Measurements from ENCODE around the gene LARP4B. TPM values are rescaled to one million over a fixed set of nuclear protein-coding genes. Genes with fewer than 3 reads are reported as not detected.

The LARP4B gene
- polyA plus RNA-seq, 1 of the 3 experiments (the other 2 are of a cell fraction) = 23.3 TPM

- TF ChIP-seq USF2 (IDR thresholded peaks at IDR 0.05; ENCODE audit: borderline replicate concordance, low read depth, low read length) = no peak
Observed at GRCh38 chr10:773562-774161, 157.8 kb downstream of the LARP4B start (continued).

GRCh38 chr10:772227-772637 is 159.3 kb downstream of the LARP4B start:
- Histone ChIP-seq H3K9me2 (no peaks in the 10 kb centered on the region), H2AFZ (ENCODE audit: low read depth) (no peak overlapping the region), H3K4me2 (no peak overlapping the region), H3K27ac (ENCODE audit: low read depth in 2 of 2, low read length in 1 of 2) (no peak overlapping the region), H3K4me3 (ENCODE audit: low read depth in 2 of 2, low read length in 1 of 2) (no peak overlapping the region), H3K4me1 (ENCODE audit: control insufficient read depth in 1 of 2, insufficient read depth in 2 of 2, low read depth in 1 of 2, low read length in 1 of 2) (peaks cover 4 to 5% of the 10 kb centered on the region in 2 experiments; a peak in 2 of 4 replicates), H3K9ac (no peak overlapping the region), H3F3A (replicated peaks; ENCODE audit: insufficient read depth) (no peaks in the 10 kb centered on the region), H3K27me3 (ENCODE audit: insufficient read depth) (no peaks in the 10 kb centered on the region), H3K79me2 (ENCODE audit: insufficient read depth) (no peaks in the 10 kb centered on the region), H3K9me3 (no peaks in the 10 kb centered on the region), H4K20me1 (ENCODE audit: insufficient read depth) (no peaks in the 10 kb centered on the region), H3K36me3 (replicated peaks in 1 of 2; ENCODE audit: control insufficient read depth in 1 of 2, insufficient read depth in 2 of 2, low read length in 1 of 2) (no peaks in the 10 kb centered on the region)
- WGBS (ENCODE audit: low lambda C conversion rate) = 70% methylated on average over 6 of the region's 14 CpGs
- ChIA-PET CTCF (no interaction called here), POLR2A (no interaction called here)
- no peak for TF ChIP-seq FOXJ3 (CRISPR knock-in tag; IDR thresholded peaks at IDR 0.05)
- TF ChIP-seq NRF1 (IDR thresholded peaks at IDR 0.05; ENCODE audit: low read depth, low read length) = no peak
- no peak for TF ChIP-seq USF2 (IDR thresholded peaks at IDR 0.05; ENCODE audit: borderline replicate concordance, low read depth, low read length)
- no peak for TF ChIP-seq NFIC (IDR thresholded peaks at IDR 0.05; ENCODE audit: borderline replicate concordance)
- TF ChIP-seq MEF2A (IDR thresholded peaks at IDR 0.05; ENCODE audit: borderline replicate concordance, low read depth) = no peak
- TF ChIP-seq FOXM1 (IDR thresholded peaks at IDR 0.05; ENCODE audit: low read depth) = no peak
- TF ChIP-seq POLR2AphosphoS5 (IDR thresholded peaks at IDR 0.05; ENCODE audit: low read depth, low read length) = no peak
- TF ChIP-seq RXRA (IDR thresholded peaks at IDR 0.05; ENCODE audit: borderline replicate concordance, low read depth) = no peak
- no peak for TF ChIP-seq JUND (IDR thresholded peaks at IDR 0.05)
- no peak for TF ChIP-seq CTCF (IDR thresholded peaks at IDR 0.05)
- DNase-seq = no peak

- ChIA-PET POLR2A (no interaction called here), CTCF (interaction anchor here (1.1 kb wide), 2 partner anchors 31 to 39 kb away, joined by 3 to 4 read pairs; no protein-coding TSS in a partner anchor)
- Histone ChIP-seq H3K9me3 (no peaks in the 10 kb centered on the region), H3K27ac (ENCODE audit: low read depth in 2 of 2, low read length in 1 of 2) (no peak overlapping the region), H3K4me1 (ENCODE audit: control insufficient read depth in 1 of 2, insufficient read depth in 2 of 2, low read depth in 1 of 2, low read length in 1 of 2) (peaks cover under 1 to 5% of the 10 kb centered on the region in 2 experiments; a peak in 2 of 4 replicates), H3K4me2 (no peak overlapping the region), H3K9ac (no peak overlapping the region), H3K4me3 (ENCODE audit: low read depth in 2 of 2, low read length in 1 of 2) (no peak overlapping the region), H3K79me2 (ENCODE audit: insufficient read depth) (no peaks in the 10 kb centered on the region), H3F3A (replicated peaks; ENCODE audit: insufficient read depth) (no peaks in the 10 kb centered on the region), H3K36me3 (replicated peaks in 1 of 2; ENCODE audit: control insufficient read depth in 1 of 2, insufficient read depth in 2 of 2, low read length in 1 of 2) (no peaks in the 10 kb centered on the region), H2AFZ (ENCODE audit: low read depth) (no peak overlapping the region), H4K20me1 (ENCODE audit: insufficient read depth) (no peaks in the 10 kb centered on the region), H3K9me2 (no peaks in the 10 kb centered on the region), H3K27me3 (ENCODE audit: insufficient read depth) (no peaks in the 10 kb centered on the region)
- WGBS (ENCODE audit: low lambda C conversion rate) = 75% methylated on average over 10 of the region's 10 CpGs
- no peak for TF ChIP-seq ZBTB33 (IDR thresholded peaks at IDR 0.05; ENCODE audit: borderline replicate concordance, low read depth)
- no peak for TF ChIP-seq GABPA (IDR thresholded peaks at IDR 0.05; ENCODE audit: low read depth)
- no peak for TF ChIP-seq RAD21 (IDR thresholded peaks at IDR 0.05; ENCODE audit: low read length)
- no peak for DNase-seq
Observed at GRCh38 chr10:771647-772046, 159.9 kb downstream of the LARP4B start.
